Activated T-cell treated with anti-CD3 and anti-CD28 coated beads for 1 hour (primary cell): Measurements from ENCODE around the gene ARID3A.

ENCODE experiments used
- DNase-seq: peaks from one replicate; pipeline ENCODE4 v3.0.0-alpha.2; 2020; ENCODE audit warnings: low read depth

ARID3A gene

DNA sequence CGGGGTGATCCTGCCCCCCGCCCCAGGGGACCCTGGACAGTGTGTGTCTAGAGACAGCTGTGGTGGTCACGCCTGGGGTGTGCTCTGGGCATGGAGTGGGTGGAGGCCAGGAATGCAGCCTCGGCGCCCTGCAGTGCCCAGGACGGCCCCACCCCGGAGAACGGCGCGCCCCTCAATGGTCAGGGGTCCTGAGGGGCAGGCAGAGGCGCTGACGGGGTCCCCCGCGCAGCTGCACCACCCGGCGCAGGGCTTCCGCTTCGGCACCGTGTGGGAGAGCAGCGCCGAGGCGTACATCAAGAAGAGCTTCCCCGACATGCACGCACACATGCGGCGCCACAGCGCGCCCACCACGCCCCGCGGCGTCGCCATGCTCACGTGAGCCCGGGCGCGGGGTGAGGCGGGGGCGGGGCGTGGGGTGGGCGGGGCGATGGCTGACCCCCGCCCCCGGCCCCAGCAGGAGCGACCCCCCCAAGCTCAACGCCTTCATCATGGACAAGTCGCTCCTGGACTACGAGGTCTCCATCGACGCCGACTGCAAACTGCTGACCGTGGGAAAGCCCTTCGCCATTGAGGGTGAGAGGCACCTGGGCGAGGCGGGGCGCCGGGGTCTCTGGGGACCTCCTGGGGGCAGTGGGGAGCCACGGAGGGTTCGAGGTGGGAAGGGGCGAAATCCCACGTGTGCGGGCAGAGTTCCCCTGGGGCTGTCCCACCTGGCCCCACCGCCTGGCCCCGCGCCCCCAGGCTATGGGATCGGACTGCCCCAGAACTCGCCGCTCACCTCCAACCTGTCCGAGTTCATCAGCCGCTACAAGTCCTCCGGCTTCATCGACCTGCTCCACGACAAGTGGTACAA lies 81.8 kb downstream of the ARID3A start:
- no peak for DNase-seq

- DNase-seq: no peak
Observed at GRCh38 chr19:1008268-1009040, 82.6 kb downstream of the ARID3A start.

DNA sequence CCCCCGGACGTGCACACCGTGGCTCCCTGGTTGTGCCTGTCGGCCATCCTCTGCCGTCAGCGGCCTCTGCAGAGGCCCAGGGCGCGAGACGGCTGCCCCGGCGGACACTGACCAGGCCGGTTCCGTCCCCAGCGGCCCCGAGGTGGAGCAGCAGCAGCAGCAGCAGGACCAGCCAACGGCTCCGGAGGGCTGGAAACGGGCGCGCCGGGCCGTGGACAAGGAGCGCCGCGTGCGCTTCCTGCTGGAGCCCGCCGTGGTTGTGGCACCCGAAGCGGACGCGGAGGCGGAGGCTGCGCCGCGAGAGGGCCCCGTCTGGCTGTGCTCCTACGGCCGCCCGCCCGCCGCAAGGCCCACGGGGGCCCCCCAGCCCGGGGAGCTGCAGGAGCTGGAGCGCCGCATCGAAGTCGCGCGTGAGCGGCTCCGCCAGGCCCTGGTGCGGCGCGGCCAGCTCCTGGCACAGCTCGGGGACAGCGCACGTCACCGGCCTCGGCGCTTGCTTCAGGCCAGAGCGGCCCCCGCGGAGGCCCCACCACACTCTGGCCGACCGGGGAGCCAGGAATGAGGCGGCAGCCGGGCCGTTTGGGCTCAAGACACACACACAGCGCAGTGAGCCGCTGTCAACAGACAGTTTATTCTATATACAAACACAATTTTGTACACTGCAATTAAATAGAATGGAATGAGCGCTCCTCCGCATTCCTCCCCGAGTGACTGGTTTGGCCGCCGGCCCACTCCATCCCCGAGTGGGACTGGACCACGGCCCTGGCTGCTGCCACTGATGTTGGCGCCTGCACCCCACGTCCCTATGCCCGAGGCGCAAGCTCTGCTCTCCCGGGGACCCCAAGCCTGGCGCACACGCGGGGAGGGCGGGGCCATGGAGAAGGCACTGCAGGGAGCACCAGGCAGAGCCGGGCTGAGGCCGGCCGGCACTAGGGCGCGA lies 83.5 kb downstream of the ARID3A start:
- no peak for DNase-seq

- no peak for DNase-seq
Observed at GRCh38 chr19:1009981-1010538, 84.2 kb downstream of the ARID3A start.

DNA sequence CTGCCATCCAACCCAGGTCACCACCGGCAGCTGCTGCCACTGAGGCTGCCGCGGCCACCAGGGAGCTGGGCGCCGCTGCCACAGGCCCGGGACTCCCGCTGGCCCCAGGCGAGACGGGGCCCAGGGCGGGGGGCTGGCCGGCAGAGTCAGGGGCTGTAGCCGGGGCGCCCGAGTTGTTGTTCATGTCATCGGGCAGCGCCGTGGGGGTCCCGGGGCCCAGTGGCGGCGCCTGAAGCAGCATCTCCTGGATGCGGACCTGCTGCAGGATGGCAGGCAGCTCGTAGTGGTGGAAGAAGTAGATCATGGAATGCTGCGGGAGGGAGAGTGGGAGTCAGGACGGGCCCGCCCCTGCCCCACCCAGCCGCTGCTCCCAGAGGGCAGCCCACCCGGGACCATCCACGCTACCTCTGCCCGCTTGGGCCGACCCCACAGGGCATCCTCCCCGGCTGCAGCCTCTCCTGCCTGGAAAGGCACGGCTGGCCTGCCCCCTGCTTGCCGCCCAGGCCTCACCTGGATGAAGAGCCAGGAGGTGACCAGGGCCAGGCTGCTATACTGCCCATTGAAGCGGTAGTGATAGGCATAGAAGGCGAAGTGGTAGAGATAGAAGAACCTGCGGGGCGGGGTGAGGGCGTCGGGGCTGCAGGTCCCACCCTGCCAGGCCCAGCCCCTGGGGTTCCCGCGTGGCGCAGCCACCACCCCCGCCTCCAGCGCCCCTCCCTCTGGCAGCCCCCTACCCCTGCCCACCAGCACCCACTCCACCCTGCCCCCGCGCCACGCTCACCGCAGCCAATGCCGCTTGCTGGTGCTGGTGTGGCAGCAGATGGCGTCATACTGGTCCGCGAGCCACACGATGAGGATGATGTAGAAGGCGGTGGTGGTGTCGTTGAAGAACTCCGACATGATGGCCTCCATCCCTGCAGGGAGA lies 85.0 kb downstream of the ARID3A start:
- no peak for DNase-seq

GRCh38 chr19:1011831-1012333 lies 86.0 kb downstream of the ARID3A start:
- DNase-seq: no peak

GRCh38 chr19:1012334-1012733 lies 86.5 kb downstream of the ARID3A start:
- DNase-seq: no peak

- no peak for DNase-seq
Observed at GRCh38 chr19:1013218-1013617, 87.4 kb downstream of the ARID3A start.

DNA sequence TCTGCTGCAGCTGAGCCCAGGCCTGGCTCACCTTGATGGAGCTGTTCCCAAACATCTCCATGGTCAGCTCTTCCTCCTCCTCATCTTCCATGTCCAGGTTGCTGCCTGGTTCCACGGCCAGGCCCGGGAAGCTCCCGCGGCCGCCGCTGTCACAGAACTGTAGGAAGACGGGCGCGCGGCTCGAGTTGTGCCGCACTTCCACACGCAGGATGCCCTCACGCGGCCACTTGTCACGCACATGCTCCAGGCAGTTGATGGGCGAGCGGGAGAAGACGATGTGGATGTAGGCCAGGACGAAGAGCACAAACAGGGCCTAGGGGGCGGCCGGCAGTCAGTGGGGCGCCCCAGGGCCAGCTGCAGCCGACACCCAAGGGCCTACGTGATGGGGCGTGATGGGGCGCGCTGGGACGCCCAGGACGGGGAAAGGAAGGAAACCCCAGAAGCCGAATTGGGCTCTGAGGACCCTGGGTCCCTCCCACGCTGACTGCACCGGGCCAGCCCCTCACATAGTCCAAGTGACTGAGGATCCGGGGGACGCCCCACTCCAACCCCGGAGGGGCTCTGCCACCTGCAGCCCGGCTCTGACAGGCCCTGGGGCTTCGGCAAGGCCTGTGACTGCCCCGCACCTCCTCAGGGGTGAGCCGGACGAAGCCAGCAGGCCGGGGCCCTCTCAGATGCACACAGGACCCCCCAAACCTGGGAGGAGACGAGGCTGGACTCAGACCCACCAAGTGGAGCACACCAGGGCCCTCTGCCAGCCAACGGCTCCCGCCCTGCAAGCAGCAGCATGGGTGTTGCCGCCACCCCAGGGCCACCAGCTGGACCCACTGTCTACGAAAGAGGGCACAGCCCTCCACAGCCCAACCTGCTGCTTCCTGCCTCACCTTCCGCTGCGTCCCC lies 88.6 kb downstream of the ARID3A start:
- DNase-seq: no peak

- no peak for DNase-seq
Observed at GRCh38 chr19:1015061-1015781, 89.4 kb downstream of the ARID3A start.

DNA sequence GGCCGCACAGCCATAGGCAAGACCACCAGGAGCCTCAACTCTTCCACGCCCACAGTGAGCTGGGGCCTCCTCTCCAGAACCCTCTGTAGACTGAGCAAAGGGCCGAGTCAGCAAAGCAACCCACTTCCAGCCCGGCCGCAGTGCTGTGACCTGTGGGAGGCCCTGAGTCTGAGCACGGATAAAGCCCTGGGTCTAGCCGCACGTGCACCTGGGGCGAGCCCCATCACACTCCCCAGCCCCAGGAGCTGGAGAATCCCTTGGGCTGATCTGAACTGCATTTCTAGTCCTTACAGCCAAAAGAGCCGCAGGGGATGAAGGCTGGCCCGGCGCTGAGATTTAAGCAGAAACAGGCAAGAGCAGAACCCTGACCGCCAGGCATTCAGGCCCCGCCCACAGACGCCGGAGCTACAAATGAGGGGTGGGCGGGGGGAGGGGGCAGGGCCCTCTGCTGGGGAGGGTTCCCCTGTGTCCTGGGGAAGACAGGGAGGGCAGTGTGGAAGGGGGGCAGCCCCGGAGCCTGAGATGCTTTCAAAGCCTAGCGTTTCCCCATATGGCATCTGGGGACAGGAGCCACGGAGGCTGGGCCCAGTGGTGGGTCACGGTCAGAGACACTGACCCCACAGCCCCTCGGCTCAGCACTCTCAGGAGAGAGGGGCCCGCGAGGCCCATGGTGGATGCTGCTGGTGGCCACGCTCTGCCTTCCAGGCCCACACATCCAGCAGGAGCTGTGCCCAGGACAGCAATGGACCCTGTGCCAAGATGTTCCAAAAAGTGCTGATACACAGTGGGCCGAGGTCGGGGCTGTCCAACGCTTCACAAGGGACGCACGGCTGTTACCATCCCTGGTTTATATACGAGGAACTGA lies 90.2 kb downstream of the ARID3A start:
- DNase-seq: no peak

DNA sequence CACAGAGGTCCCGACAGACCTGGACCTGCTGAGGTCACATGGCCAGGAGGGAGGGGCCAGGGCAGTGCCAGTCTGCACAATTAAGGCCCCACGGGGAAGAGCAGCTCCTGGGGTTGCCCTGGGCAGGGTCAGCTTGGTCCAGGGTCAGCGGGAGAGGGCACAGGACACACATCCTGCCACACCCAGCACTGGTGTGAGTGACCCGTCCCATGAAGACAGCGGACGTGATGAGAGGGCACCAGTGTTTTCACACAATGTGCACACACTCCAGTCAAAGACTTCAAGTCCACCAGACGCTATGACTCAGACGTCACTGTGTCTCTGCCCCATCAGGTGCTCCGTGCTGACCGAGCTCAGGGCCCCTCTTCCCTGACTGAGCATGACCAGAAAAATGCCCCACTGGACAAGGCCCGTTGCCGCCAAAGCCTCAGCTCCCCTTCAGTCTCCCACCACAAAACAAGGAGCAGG lies 90.8 kb downstream of the ARID3A start:
- DNase-seq: no peak

- DNase-seq: no peak
Observed at GRCh38 chr19:1017115-1017905, 91.5 kb downstream of the ARID3A start.

DNA sequence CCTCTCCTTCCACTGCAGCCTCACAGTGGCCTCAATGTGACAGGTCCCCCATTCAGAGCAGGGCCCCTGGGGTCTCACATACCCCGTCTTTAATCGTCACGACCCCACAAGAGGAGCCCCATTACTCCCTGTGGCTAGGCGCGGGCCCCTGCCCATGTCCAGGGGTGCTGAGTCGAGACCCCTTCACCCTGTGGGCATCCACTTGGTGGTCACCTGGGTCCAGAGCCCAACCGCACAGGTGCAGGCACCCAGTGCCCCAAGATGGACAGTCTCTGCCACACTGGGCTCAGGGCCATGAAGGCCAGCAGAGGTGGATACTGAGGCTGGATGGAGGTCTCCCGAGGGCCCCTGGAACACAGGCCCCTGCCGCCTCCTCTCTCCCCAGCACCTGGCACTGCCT lies 92.1 kb downstream of the ARID3A start:
- DNase-seq: no peak

GRCh38 chr19:1018393-1018792 lies 92.6 kb downstream of the ARID3A start:
- DNase-seq: no peak

GRCh38 chr19:1018932-1019615 lies 93.2 kb downstream of the ARID3A start:
- DNase-seq: no peak
